GM21390 (cell line): ENCODE results near the gene ALG14.

ENCODE experiments used
- ATAC-seq: cut with Tn5 transposase; IDR thresholded peaks from one replicate; pipeline ENCODE4 v1.9.1; 2021; ENCODE audit not compliant: unreplicated experiment

ALG14 gene

DNA sequence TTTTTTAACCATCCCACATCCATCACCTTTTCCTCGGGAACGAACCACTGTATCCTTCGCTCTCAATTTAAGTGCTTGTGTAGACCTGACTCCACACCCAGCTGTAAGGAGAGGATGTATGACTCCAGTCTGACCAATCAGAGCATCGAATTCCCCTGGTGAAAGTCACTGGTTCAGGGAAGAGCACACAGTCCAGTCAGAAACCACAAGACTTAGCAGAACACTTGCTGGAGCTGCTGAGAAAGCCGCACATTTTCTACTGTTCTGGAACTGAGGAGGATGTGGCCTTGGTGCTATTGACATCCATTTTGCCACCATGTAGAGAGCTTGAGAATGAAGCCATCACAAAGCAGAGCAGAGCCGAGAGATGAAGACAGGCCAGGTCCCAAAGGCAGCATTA is 86.0 kb downstream of the ALG14 start:
- ATAC-seq, result no peak

DNA sequence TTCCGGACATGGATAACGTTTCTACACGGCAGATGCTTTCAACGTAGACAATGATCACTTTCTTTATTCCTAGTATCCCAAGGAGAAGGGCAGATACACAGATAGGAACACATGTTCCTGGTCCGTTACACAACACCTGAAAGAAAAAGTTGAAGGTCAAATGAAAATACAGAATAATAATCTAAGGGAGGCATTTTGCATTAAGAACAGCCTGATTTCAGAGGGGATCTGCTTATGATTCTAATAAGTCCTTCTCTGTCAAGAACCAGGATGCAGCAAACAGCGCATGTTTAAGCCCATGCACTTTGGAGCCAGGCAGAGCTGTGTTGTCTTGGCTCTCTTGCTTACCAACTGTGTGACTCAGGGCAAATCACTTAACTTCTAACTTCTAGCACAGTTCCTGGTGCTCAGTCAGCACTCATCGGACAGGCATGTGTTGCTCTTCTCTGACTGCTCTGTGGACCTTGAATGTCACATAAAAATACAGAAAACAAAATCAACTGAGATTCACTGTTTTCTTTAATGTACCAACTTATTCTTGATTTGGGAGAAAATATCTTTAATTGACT is 89.5 kb downstream of the ALG14 start:
- ATAC-seq, result no peak

GRCh38 chr1:94982398-94982797 is 90.4 kb downstream of the ALG14 start:
- no peak for ATAC-seq

GRCh38 chr1:94981575-94981973 is 91.2 kb downstream of the ALG14 start:
- ATAC-seq, result no peak

DNA sequence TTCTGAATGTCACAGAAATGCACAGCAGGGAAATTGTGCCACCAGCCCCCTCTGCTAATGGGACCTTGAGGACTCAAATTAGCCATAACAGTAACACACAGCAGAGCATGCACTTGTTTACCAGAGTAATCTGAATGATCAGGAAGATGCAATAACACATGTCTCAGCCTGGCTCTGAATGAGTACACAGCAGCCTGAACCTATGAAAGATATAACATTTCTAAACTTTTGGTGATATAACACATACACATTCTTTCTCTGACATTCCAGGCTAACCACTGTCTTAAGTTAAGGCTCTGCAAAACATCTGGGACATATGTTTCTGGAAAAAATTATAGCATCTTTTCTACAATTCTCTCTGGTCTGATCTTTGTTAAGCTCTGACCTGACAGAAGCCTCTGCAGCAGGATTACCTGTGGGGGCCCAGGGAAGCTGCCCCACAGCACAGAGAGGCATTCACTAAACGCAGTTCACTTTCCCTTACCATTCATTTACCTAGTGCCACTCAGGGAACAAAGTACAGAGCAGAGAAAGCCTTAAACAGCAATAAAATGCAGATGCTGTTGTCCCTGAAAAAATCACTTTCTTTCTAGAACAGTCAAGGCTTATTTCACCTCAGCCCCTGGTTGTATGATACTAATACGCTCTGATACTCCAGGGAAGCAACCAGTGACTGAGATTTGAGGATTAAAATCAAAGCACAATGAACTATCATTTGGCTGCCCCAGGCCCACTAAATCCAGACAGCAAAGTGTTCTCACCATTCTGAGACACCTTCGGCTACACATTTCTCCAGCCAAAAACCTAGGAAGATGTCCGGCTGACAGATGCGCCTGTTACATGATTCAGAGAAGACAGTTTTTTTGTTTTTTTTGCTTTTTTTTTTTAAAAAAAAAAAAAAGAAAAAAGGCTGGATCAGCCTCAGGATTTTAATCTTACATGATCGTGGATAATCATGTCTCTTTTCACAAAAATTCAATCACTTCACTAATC is 91.9 kb downstream of the ALG14 start:
- no peak for ATAC-seq

- no peak for ATAC-seq
These were observed 92.8 kb downstream of the ALG14 start for GRCh38 chr1:94979656-94980581.

DNA sequence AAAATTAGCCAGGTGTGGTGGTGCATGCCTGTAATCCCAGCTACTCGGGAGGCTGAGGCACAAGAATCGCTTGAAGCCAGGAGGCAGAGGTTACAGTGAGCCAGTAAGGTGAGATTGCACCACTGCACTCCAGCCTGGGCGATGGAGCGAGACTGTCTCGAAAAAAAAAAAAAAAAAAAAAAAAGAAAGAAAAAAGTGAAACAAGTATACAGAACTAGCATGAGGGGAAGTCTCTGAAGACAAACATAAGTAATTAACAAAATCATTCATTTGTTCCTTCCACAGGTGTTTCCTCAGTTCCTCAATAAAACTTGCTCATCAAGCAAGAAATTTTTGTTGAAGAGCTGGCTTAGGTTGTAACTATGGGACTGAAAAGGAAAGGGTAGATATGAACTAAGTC is 93.6 kb downstream of the ALG14 start:
- no peak for ATAC-seq

GRCh38 chr1:94978401-94978800 is 94.3 kb downstream of the ALG14 start:
- ATAC-seq, result no peak

DNA sequence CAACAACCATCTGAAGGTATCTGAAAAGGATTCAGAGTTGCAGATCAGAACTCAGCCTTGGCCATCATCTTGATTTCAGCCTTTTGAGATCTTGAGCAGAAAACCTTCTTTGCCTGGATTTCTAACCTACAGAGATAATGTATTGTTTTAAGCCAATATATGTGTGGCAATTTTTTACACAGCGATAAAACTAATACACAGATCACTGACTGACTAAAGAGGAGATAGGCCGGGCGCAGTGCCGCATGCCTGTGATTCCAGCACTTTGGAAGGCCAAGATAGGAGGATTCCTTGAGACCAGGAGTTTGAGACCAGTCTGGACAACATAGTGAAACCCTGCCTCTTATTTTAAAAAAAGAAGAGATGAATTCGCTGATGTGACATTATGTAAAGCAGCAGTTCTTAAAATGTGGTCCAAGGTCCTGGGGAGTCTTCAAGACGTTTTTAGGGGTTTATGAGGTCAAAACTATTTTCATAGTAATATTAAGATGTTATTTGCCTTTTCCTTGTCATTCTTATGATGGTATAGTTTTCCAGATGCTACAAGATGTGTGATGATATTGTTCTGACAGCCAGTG is 95.7 kb downstream of the ALG14 start:
- ATAC-seq, result no peak

- ATAC-seq, result no peak
These were observed 97.9 kb downstream of the ALG14 start for GRCh38 chr1:94974824-94975223.

DNA sequence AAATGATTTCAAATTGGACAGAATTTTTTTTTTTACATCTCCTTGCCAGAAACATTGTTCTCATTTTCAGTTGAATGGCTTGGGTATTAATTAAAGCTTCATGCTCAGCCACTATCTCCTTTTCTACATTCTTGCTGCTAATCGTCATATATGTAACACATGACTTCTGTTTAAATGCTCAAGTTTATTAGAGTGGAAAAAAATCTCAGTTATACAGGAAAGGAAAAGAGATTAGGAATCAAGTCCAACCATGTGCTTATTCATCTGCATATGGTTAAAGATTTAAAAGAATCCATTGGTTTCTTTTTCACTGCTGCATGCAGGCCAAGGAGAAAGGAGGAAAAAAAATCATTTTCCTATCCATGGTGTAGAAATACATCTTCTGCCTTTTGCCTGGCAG is 98.5 kb downstream of the ALG14 start:
- ATAC-seq, result no peak

DNA sequence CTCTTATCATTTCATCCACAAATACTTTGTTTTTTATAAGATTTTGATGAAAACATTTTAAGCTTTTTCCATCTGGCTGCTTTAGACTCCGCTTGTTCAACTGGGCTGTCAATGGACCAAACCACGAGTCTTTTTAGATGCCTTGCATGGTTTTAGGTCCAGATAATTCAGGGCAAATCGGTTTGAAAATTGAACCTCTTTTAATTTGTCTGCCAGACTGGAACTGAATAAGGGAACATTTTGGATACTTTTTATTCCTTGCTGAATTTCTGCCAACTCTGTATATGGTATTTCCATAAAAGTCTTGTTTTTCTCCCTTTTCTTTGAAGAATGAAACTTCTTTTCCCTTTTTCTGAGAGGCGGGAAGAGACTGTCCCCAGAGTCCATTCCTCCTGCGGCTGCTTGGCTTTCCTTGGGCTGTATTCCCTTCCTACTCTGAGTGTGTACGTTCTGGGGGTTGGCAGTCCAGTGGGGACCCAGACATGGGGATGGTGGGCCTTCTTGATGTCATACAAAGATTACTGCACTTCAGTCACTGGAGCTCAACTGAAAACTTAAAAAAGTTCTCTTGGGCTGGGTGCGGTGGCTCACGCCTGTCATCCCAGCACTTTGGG is 99.3 kb downstream of the ALG14 start:
- no peak for ATAC-seq

- ATAC-seq, result no peak
These were observed 101.2 kb downstream of the ALG14 start for GRCh38 chr1:94971491-94971924.

DNA sequence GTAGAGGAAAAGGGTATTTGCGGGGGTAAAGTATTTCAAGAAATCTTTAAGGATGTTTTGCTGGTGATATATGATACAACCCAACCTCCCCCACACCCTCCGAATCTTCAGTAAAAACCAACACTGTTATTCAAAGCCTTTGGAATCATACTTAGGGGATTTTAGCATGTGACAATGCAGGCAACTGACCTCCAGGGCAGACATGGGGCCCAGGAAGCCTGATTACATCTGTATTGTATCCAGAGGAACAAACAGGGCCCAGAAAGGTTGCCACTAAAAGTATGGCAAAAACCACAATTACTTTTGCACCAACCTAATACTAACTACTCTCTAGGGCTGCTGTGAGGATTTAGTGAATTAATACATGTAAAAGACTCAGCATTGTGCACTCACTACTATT is 102.0 kb downstream of the ALG14 start:
- ATAC-seq, result no peak

GRCh38 chr1:94969137-94969536 is 103.6 kb downstream of the ALG14 start:
- ATAC-seq, result no peak

DNA sequence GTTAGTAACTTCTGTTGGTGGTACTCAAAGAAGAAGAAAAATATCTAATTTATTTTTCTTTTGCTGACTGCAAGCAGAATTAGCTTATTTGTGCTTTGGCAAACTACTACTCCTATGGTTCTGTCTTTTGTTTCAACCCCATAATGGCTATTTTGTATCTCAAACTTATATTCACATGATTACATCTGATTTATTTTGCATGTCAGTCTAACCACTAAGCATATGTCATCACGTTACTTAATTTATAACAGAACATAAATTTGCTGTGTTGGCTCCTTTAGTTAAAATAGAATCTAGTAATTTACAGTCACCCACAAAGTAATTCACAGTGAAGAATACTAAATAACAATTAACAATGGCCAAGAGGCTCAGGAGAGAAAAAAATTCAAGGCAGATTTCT is 106.7 kb downstream of the ALG14 start:
- ATAC-seq, result no peak

- no peak for ATAC-seq
These were observed 108.9 kb downstream of the ALG14 start for GRCh38 chr1:94963864-94964263.

- ATAC-seq, result peak; percentile 97
These were observed 110.1 kb downstream of the ALG14 start for GRCh38 chr1:94962409-94963265.

- no peak for ATAC-seq
These were observed 110.8 kb downstream of the ALG14 start for GRCh38 chr1:94961988-94962387.

- no peak for ATAC-seq
These were observed 111.2 kb downstream of the ALG14 start for GRCh38 chr1:94961582-94961981.
